ENCODE results near the gene DDX6.

Gene DDX6

DNA sequence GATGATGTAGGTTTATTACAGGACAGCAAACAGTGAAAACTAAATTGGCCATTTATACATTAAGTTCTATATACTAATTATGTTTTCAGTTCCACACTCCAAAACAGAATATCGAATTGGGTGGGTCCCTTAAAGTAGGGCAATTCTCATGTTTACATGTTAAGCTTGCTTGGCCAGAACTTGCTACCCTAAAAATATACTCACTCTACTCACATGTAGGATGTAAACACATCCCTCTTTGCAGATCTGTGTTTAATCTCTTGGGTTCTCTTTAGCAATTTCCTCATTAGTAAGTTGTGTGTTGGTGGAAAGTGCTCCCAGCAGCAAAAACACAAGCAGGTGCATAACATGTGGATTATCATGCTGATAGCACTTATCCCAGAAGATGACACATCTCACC, 22.6 kb upstream of the DDX6 start:
- Histone ChIP-seq H3K27ac (ENCODE audit: low read depth, low read length) (no peak overlapping the region), H3K4me1 (ENCODE audit: control insufficient read depth, low read depth, low read length) (no peaks in the 10 kb centered on the region), H2BK5ac (ENCODE audit: low read length) (no peak overlapping the region), H3K27me3 (ENCODE audit: insufficient read depth, low read length, poor library complexity) (no peaks in the 10 kb centered on the region), H3K4me3 (ENCODE audit: low read length) (no peak overlapping the region), H2BK15ac (replicated peaks; ENCODE audit: low read depth) (no peak overlapping the region), H3K56ac (ENCODE audit: low read length) (no peak overlapping the region), H4K5ac (ENCODE audit: low read length) (no peak overlapping the region), H2AK5ac (ENCODE audit: low read length) (no peak overlapping the region), H3K23ac (ENCODE audit: low read length) (no peak overlapping the region), H3K79me2 (ENCODE audit: control insufficient read depth, insufficient read depth, low read length) (no peaks in the 10 kb centered on the region), H4K8ac (ENCODE audit: low read depth, low read length) (no peak overlapping the region), H3K4ac (ENCODE audit: low read depth, low read length) (no peak overlapping the region), H3K9ac (ENCODE audit: low read length) (no peak overlapping the region), H3K18ac (ENCODE audit: low read length) (no peak overlapping the region), H3K79me1 (ENCODE audit: low read length) (no peaks in the 10 kb centered on the region), H2BK120ac (ENCODE audit: low read depth, low read length) (no peak overlapping the region), H3K4me2 (ENCODE audit: low read length) (no peak overlapping the region), H3K36me3 (ENCODE audit: control insufficient read depth, insufficient read depth, low read length) (no peaks in the 10 kb centered on the region)
- no CpG with 5 or more reads among the region's 1 CpG for WGBS (ENCODE audit: extremely low coverage, insufficient coverage, low lambda C conversion rate)
- no peak for DNase-seq

DNA sequence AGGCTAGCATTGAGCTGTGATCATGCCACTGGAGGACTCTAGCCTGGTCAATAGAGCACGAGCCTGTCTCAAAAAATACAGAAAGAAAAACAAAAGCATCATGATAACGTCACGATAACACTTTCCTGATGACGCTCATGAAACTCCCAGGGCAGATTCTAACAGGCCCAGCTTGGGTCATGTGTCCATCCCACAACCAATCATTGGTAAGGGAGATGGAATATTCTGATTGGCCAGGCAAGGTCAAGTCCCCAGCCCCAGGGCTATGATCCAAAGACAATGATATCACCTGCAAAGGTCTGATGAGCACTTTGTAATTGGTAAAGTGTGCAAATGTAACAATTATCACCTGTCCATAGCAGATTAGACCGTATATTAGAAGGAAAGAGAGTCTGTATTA, 21.5 kb upstream of the DDX6 start:
- Histone ChIP-seq H3K27me3 (ENCODE audit: insufficient read depth, low read length, poor library complexity) (no peaks in the 10 kb centered on the region), H3K79me1 (ENCODE audit: low read length) (no peaks in the 10 kb centered on the region), H2AK5ac (ENCODE audit: low read length) (no peak overlapping the region), H2BK15ac (replicated peaks; ENCODE audit: low read depth) (no peak overlapping the region), H3K18ac (ENCODE audit: low read length) (no peak overlapping the region), H3K79me2 (ENCODE audit: control insufficient read depth, insufficient read depth, low read length) (no peaks in the 10 kb centered on the region), H3K4me1 (ENCODE audit: control insufficient read depth, low read depth, low read length) (no peaks in the 10 kb centered on the region), H3K4me3 (ENCODE audit: low read length) (no peak overlapping the region), H3K56ac (ENCODE audit: low read length) (no peak overlapping the region), H3K4ac (ENCODE audit: low read depth, low read length) (no peak overlapping the region), H3K4me2 (ENCODE audit: low read length) (no peak overlapping the region), H4K8ac (ENCODE audit: low read depth, low read length) (no peak overlapping the region), H3K36me3 (ENCODE audit: control insufficient read depth, insufficient read depth, low read length) (no peaks in the 10 kb centered on the region), H3K23ac (ENCODE audit: low read length) (no peak overlapping the region), H3K9ac (ENCODE audit: low read length) (no peak overlapping the region), H2BK5ac (ENCODE audit: low read length) (no peak overlapping the region), H4K5ac (ENCODE audit: low read length) (no peak overlapping the region), H2BK120ac (ENCODE audit: low read depth, low read length) (no peak overlapping the region), H3K27ac (ENCODE audit: low read depth, low read length) (no peak overlapping the region)
- no CpG with 5 or more reads among the region's 5 CpGs for WGBS (ENCODE audit: extremely low coverage, insufficient coverage, low lambda C conversion rate)
- peak; percentile 26 for DNase-seq

DNA sequence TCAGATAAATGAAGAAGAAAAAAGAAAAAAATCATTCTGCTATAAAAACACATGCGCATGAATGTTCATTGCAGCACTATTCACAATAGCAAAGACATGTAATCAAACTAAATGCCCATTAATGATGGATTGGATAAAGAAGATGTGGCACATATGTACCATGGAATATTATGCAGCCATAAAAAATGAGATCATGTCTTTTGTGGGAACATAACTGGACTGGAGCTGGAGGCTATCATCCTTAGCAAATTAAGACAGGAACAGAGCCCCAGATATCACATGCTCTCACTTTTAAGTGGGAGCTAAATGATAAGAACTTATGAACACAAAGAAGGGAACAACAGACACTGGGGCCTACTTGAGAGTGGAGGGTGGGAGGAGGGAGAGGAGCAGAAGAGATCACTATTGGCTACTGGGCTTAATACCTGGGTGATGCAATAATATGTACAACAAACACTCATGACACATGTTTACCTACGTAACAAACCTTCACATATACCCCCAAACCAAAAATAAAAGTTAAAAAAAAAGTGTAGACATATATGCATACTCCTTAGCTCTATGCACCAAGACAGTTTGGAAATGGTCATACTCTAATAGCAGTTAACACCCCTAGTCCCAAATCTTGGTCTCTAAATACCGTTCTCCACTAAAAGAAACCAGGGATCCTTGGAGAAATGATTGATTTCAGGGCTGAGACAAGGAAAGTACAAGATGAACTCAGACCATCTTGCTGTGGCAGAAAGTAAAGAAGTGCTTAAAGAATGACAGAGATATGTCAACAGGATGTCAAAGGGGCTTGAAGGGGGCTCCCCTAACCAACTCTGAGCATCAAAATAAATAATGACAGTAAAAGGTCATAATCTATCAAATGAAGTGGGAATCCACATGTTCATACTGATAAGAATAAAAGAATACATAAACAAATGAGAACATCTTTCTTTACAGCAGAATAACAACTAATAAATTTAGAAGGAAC, 17.1 kb upstream of the DDX6 start:
- no peak overlapping the region for H3K27ac ChIP-seq (ENCODE audit: low read depth, low read length)
- H3K4me2 ChIP-seq (ENCODE audit: low read length): no peak overlapping the region
- H3K27me3 ChIP-seq (ENCODE audit: insufficient read depth, low read length, poor library complexity): no peaks in the 10 kb centered on the region
- no peak overlapping the region for H3K23ac ChIP-seq (ENCODE audit: low read length)
- H4K5ac ChIP-seq (ENCODE audit: low read length): no peak overlapping the region
- H2BK120ac ChIP-seq (ENCODE audit: low read depth, low read length): no peak overlapping the region
- no peak overlapping the region for H2BK15ac ChIP-seq (replicated peaks; ENCODE audit: low read depth)
- H3K79me2 ChIP-seq (ENCODE audit: control insufficient read depth, insufficient read depth, low read length): no peaks in the 10 kb centered on the region
- no peak overlapping the region for H4K8ac ChIP-seq (ENCODE audit: low read depth, low read length)
- WGBS (ENCODE audit: extremely low coverage, insufficient coverage, low lambda C conversion rate): no CpG with 5 or more reads among the region's 3 CpGs
- no peak overlapping the region for H3K18ac ChIP-seq (ENCODE audit: low read length)
- no peaks in the 10 kb centered on the region for H3K4me1 ChIP-seq (ENCODE audit: control insufficient read depth, low read depth, low read length)
- no peak for DNase-seq
- H3K4ac ChIP-seq (ENCODE audit: low read depth, low read length): no peak overlapping the region
- no peak overlapping the region for H3K4me3 ChIP-seq (ENCODE audit: low read length)
- H2BK5ac ChIP-seq (ENCODE audit: low read length): no peak overlapping the region
- H2AK5ac ChIP-seq (ENCODE audit: low read length): no peak overlapping the region
- H3K9ac ChIP-seq (ENCODE audit: low read length): no peak overlapping the region
- no peaks in the 10 kb centered on the region for H3K36me3 ChIP-seq (ENCODE audit: control insufficient read depth, insufficient read depth, low read length)
- no peaks in the 10 kb centered on the region for H3K79me1 ChIP-seq (ENCODE audit: low read length)
- H3K56ac ChIP-seq (ENCODE audit: low read length): no peak overlapping the region

DNA sequence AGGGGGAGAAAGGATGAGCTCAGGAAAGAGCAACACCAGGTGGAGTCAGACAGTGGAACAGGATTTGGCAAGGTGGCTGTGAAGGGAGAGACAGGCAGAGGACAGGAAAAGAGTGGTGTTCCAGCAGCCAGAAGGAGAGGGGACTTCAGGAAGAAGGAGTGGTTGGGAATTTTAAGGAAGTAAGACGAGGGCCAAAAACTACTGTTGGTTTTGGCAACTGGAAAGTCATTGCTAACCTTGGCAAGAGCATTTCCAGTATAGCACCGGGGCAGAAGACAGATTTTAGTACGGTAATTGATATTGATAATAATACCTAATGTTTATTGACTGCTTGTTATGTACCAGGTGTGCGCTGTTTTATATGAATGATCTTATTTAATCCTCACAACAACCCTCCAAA, 15.4 kb upstream of the DDX6 start:
- no peak overlapping the region for H3K4me2 ChIP-seq (ENCODE audit: low read length)
- H3K4me3 ChIP-seq (ENCODE audit: low read length): no peak overlapping the region
- no peak overlapping the region for H3K4ac ChIP-seq (ENCODE audit: low read depth, low read length)
- no peaks in the 10 kb centered on the region for H3K79me1 ChIP-seq (ENCODE audit: low read length)
- no peaks in the 10 kb centered on the region for H3K36me3 ChIP-seq (ENCODE audit: control insufficient read depth, insufficient read depth, low read length)
- no peak overlapping the region for H4K5ac ChIP-seq (ENCODE audit: low read length)
- no CpG with 5 or more reads among the region's 4 CpGs for WGBS (ENCODE audit: extremely low coverage, insufficient coverage, low lambda C conversion rate)
- H3K27me3 ChIP-seq (ENCODE audit: insufficient read depth, low read length, poor library complexity): no peaks in the 10 kb centered on the region
- no peak overlapping the region for H4K8ac ChIP-seq (ENCODE audit: low read depth, low read length)
- H2AK5ac ChIP-seq (ENCODE audit: low read length): no peak overlapping the region
- H2BK5ac ChIP-seq (ENCODE audit: low read length): no peak overlapping the region
- no peaks in the 10 kb centered on the region for H3K79me2 ChIP-seq (ENCODE audit: control insufficient read depth, insufficient read depth, low read length)
- H3K18ac ChIP-seq (ENCODE audit: low read length): no peak overlapping the region
- no peak overlapping the region for H3K56ac ChIP-seq (ENCODE audit: low read length)
- no peak for DNase-seq
- no peak overlapping the region for H2BK15ac ChIP-seq (replicated peaks; ENCODE audit: low read depth)
- H3K4me1 ChIP-seq (ENCODE audit: control insufficient read depth, low read depth, low read length): no peaks in the 10 kb centered on the region
- H3K23ac ChIP-seq (ENCODE audit: low read length): no peak overlapping the region
- H2BK120ac ChIP-seq (ENCODE audit: low read depth, low read length): no peak overlapping the region
- no peak overlapping the region for H3K27ac ChIP-seq (ENCODE audit: low read depth, low read length)
- H3K9ac ChIP-seq (ENCODE audit: low read length): no peak overlapping the region

DNA sequence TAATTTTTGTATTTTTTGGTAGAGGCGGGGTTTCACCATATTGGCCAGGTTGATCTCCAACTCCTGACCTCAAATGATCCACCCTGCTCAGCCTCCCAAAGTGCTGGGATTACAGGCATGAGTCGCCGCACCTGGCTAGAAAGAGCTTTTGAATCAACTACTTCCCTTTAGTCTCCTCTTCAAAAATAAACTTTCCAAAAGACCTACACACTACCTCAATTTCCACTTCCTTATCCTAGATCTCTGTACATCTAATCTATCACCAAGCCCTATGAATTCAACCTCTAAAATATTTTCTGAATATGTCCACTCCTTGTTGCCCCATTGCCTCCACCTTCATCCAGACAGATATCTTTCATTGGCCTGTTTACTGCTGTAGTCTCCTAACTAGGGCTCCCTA, 13.1 kb upstream of the DDX6 start:
- WGBS (ENCODE audit: extremely low coverage, insufficient coverage, low lambda C conversion rate): no CpG with 5 or more reads among the region's 3 CpGs
- Histone ChIP-seq H3K36me3 (ENCODE audit: control insufficient read depth, insufficient read depth, low read length) (no peaks in the 10 kb centered on the region), H3K4me2 (ENCODE audit: low read length) (no peak overlapping the region), H4K5ac (ENCODE audit: low read length) (no peak overlapping the region), H2AK5ac (ENCODE audit: low read length) (no peak overlapping the region), H3K27me3 (ENCODE audit: insufficient read depth, low read length, poor library complexity) (no peaks in the 10 kb centered on the region), H2BK15ac (replicated peaks; ENCODE audit: low read depth) (no peak overlapping the region), H3K9ac (ENCODE audit: low read length) (no peak overlapping the region), H3K23ac (ENCODE audit: low read length) (no peak overlapping the region), H3K79me1 (ENCODE audit: low read length) (no peaks in the 10 kb centered on the region), H3K56ac (ENCODE audit: low read length) (no peak overlapping the region), H3K18ac (ENCODE audit: low read length) (no peak overlapping the region), H3K4me1 (ENCODE audit: control insufficient read depth, low read depth, low read length) (no peaks in the 10 kb centered on the region), H4K8ac (ENCODE audit: low read depth, low read length) (no peak overlapping the region), H3K4ac (ENCODE audit: low read depth, low read length) (no peak overlapping the region), H2BK120ac (ENCODE audit: low read depth, low read length) (no peak overlapping the region), H3K4me3 (ENCODE audit: low read length) (no peak overlapping the region), H2BK5ac (ENCODE audit: low read length) (no peak overlapping the region), H3K79me2 (ENCODE audit: control insufficient read depth, insufficient read depth, low read length) (no peaks in the 10 kb centered on the region), H3K27ac (ENCODE audit: low read depth, low read length) (no peak overlapping the region)
- no peak for DNase-seq

DNA sequence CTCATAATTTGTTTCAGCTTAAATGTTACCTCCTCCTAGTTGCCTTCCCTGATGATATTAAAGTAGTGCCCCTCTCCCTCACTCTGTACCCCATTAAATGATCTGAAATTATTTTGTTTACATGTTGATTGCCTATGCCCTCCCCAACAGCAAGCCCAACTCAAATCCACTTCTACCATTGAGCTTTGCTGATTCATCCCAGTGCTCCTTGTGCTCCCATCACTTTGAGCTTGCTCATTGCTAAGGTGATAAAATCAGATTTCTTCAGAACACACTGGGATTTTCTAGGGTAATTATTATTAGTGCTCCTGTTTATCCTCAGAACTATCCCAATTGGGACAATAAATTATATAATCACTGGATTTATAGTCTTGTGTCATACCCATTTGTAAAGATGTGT, 8.4 kb upstream of the DDX6 start:
- H3K4me3 ChIP-seq (ENCODE audit: low read length): no peak overlapping the region
- H2BK5ac ChIP-seq (ENCODE audit: low read length): no peak overlapping the region
- H2BK120ac ChIP-seq (ENCODE audit: low read depth, low read length): no peak overlapping the region

More for the DNA sequence above, 8.4 kb upstream of the DDX6 start:
- no peak overlapping the region for H2AK5ac ChIP-seq (ENCODE audit: low read length)
- no peak overlapping the region for H3K27ac ChIP-seq (ENCODE audit: low read depth, low read length)
- H2BK15ac ChIP-seq (replicated peaks; ENCODE audit: low read depth): no peak overlapping the region
- H3K79me2 ChIP-seq (ENCODE audit: control insufficient read depth, insufficient read depth, low read length): no peaks in the 10 kb centered on the region
- H3K56ac ChIP-seq (ENCODE audit: low read length): no peak overlapping the region
- H3K4me1 ChIP-seq (ENCODE audit: control insufficient read depth, low read depth, low read length): no peaks in the 10 kb centered on the region
- H3K18ac ChIP-seq (ENCODE audit: low read length): no peak overlapping the region
- H3K9ac ChIP-seq (ENCODE audit: low read length): no peak overlapping the region
- no peak for DNase-seq
- no peaks in the 10 kb centered on the region for H3K79me1 ChIP-seq (ENCODE audit: low read length)
- no peaks in the 10 kb centered on the region for H3K36me3 ChIP-seq (ENCODE audit: control insufficient read depth, insufficient read depth, low read length)
- H3K4me2 ChIP-seq (ENCODE audit: low read length): no peak overlapping the region
- H4K5ac ChIP-seq (ENCODE audit: low read length): no peak overlapping the region
- no peaks in the 10 kb centered on the region for H3K27me3 ChIP-seq (ENCODE audit: insufficient read depth, low read length, poor library complexity)
- no peak overlapping the region for H3K4ac ChIP-seq (ENCODE audit: low read depth, low read length)
- no peak overlapping the region for H4K8ac ChIP-seq (ENCODE audit: low read depth, low read length)
- no peak overlapping the region for H3K23ac ChIP-seq (ENCODE audit: low read length)
